Endothelial cell (in vitro differentiated cells): ENCODE data around the gene TEAD1. TPM values are rescaled to one million over a fixed set of nuclear protein-coding genes. Genes with fewer than 3 reads are reported as not detected.

Experiments used
- DNase-seq: peaks from one replicate; pipeline ENCODE4 v3.0.0; 2021; ENCODE audit warnings: low spot score
- H3K27ac Mint-ChIP-seq: one replicate; pipeline ENCODE4 v1.8.0; 2021; ENCODE audit warnings: mixed read lengths, inconsistent platforms; ENCODE audit not compliant: unreplicated experiment
- H3K27me3 Mint-ChIP-seq: one replicate; pipeline ENCODE4 v1.8.0; 2021; ENCODE audit warnings: mild to moderate bottlenecking, moderate library complexity, mixed read lengths, inconsistent platforms; ENCODE audit not compliant: unreplicated experiment
- H3K36me3 Mint-ChIP-seq: one replicate; pipeline ENCODE4 v1.8.0; 2021; ENCODE audit warnings: mild to moderate bottlenecking, low read depth, mixed read lengths, inconsistent platforms; ENCODE audit not compliant: unreplicated experiment
- H3K4me1 Mint-ChIP-seq: one replicate; pipeline ENCODE4 v1.8.0; 2021; ENCODE audit warnings: mild to moderate bottlenecking, mixed read lengths, inconsistent platforms; ENCODE audit not compliant: unreplicated experiment
- H3K4me3 Mint-ChIP-seq: one replicate; pipeline ENCODE4 v1.8.0; 2021; ENCODE audit warnings: mild to moderate bottlenecking, mixed read lengths, inconsistent platforms; ENCODE audit not compliant: unreplicated experiment
- H3K9me3 Mint-ChIP-seq: one replicate; pipeline ENCODE4 v1.8.0; 2021; ENCODE audit warnings: mixed read lengths, inconsistent platforms; ENCODE audit not compliant: unreplicated experiment
- total RNA-seq: library from RNA; stranded (reverse); fragmentation: NEBNext Ultra II Directional; extraction: Animal tissue kit (Norgen Biotek cat#: 25700); gene quantifications from one replicate; pipeline ENCODE4 v1.2.1, GENCODE V29; 2021; ENCODE audit not compliant: unreplicated experiment
- TF ChIP-seq, protein P1 (sequence below): fragments of 200-600 bp; sonication (generic); IDR thresholded peaks from one replicate; pipeline ENCODE4 v1.5.0; 2021; ENCODE audit warnings: antibody characterized with exemption; ENCODE audit not compliant: unreplicated experiment

The TEAD1 gene
- total RNA-seq, 1 donor from 2014 or later, result 54.4 TPM

DNA sequence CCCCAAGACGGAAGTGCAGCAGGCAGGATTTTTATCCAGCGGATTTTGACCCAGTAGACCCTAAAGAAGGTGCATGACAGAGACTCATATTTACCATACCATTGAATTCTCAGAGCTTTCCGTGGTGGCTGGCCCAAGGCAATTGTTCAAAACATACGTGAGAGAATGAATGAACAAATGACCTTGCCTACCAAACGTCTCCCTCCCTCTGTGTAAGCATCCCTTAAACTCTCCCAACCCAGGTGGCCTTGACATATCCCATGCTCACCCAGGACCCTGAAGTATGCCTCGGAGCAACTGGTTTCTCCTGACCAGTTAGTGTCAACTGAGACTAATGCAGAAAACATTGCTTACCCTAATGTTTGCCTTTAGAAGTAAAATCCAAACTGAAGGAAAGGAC is 154.9 kb downstream of the TEAD1 start:
- Mint-ChIP-seq H3K27ac (peak overlapping the region; percentile 98), H3K9me3 (no peaks in the 10 kb centered on the region), H3K36me3 (peaks cover 7% of the 10 kb centered on the region), H3K4me1 (peaks cover 53% of the 10 kb centered on the region), H3K4me3 (peak overlapping the region; percentile 88), H3K27me3 (peaks cover 2% of the 10 kb centered on the region)
- no peak for DNase-seq
- TF ChIP-seq, protein P1, sequence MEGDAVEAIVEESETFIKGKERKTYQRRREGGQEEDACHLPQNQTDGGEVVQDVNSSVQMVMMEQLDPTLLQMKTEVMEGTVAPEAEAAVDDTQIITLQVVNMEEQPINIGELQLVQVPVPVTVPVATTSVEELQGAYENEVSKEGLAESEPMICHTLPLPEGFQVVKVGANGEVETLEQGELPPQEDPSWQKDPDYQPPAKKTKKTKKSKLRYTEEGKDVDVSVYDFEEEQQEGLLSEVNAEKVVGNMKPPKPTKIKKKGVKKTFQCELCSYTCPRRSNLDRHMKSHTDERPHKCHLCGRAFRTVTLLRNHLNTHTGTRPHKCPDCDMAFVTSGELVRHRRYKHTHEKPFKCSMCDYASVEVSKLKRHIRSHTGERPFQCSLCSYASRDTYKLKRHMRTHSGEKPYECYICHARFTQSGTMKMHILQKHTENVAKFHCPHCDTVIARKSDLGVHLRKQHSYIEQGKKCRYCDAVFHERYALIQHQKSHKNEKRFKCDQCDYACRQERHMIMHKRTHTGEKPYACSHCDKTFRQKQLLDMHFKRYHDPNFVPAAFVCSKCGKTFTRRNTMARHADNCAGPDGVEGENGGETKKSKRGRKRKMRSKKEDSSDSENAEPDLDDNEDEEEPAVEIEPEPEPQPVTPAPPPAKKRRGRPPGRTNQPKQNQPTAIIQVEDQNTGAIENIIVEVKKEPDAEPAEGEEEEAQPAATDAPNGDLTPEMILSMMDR, result no peak

DNA sequence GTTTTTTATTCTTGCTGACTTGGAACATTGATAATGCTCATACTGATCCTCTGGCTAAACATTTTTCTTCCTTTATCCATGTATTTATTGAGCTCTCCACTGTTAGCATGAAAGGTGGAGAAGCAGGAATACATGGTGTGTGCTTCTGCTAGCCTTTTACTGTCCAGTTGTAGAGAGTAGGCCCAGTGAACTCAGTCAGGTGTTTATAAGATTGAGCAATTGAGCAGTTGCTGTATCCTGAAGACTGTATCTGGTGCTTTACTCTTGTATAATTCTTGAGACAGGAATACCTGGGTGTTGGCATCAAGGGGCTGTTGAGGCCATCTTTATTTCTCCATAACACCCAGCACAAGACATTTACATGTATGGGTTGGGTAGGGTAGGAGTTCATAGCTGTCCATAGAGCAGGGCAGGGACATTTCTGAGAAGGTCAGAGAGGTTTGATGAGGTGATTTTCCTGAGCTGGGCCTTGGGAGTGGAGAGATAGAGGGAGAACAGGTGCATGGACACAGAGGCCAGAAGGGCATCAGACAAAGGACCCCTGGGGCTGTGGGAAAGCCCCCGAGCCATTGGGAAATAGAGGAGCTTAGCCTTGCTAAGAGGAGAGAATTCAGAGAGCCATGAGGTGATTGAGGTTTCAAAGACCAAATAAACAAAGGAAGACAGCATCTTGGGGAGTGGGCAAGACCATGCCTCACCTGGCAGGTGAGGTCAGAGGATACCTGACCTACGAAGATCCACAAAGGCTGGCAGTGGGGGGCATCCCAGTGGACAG is 155.5 kb downstream of the TEAD1 start:
- peaks cover 2% of the 10 kb centered on the region for H3K27me3 Mint-ChIP-seq
- no peaks in the 10 kb centered on the region for H3K9me3 Mint-ChIP-seq
- peak overlapping the region; percentile 98 for H3K27ac Mint-ChIP-seq
- peaks cover 47% of the 10 kb centered on the region for H3K4me1 Mint-ChIP-seq
- H3K4me3 Mint-ChIP-seq, result no peak overlapping the region
- DNase-seq, result no peak
- peaks cover 7% of the 10 kb centered on the region for H3K36me3 Mint-ChIP-seq
- TF ChIP-seq, protein P1, result no peak

DNA sequence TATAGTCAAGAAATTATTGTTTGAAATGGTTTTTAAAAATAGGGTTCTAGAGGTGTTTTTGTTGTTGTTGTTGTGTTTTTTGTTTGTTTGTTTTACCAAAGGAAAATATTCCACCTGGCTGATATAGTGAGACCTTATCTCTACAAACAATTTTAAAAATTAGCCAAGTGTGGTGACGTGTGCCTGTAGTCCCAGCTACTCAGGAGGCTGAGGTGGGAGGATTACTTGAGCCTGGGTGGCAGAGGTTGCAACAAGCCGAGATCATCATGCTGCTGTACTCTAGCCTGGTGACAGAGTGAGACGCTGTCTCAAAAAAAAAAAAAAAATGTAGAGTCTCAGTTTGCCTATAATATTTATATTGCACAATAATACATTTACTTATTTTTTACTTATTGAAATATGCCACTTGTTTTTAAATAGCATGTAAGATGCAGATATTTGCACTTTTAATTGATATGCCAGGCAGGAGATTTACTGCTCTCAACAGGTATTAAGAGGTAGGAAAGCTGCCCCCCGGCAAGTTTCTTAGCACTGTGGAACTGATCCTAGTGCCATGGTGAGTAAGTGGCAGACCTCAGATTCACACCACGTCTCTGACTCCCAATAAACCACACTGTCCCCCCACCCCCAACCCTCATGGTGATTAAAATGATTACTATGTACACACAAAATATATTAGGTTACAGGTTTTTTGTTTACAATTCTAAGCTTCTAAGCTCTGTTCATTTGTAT is 157.4 kb downstream of the TEAD1 start:
- Mint-ChIP-seq H3K4me3 (no peak overlapping the region), H3K27ac (peak overlapping the region; percentile 1), H3K36me3 (peaks cover 7% of the 10 kb centered on the region), H3K9me3 (no peaks in the 10 kb centered on the region), H3K4me1 (peaks cover 40% of the 10 kb centered on the region), H3K27me3 (peaks cover 2% of the 10 kb centered on the region)
- DNase-seq, result no peak
- TF ChIP-seq, protein P1, result no peak

DNA sequence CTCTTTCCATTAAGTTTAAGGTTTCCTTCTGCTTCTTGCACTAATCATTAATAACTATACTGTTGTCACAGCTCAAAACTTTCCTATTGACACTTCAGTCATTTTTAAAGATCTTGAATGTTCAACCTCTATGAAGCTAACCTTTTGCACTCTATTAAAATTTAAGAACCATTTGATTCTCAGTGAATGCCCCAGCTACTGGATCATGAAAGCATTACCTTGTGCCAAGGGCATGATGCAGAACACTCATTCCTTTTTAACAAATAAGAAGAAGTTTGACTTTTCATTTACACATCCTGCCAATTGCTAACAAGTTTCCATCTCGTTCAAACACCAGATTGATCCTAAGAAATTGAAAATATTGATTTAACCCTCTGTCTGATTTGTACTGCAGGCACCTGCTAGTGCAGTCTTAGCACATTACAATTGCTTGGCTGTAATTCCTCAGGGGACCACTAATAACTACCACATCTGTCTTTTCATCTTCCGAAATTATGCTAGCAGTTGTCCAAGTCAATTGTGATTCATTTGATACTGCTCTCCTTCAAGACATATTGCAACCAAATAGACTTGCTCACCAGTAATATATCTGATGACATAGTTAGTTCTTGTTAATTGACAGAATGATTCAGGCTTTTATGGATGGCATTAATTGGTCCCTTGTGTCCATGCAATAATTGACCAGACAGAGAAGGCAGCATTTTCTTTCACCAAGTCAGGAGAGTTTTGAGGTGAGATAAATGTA is 158.4 kb downstream of the TEAD1 start:
- no peak for DNase-seq
- peaks cover 2% of the 10 kb centered on the region for H3K27me3 Mint-ChIP-seq
- peaks cover 31% of the 10 kb centered on the region for H3K4me1 Mint-ChIP-seq
- TF ChIP-seq, protein P1, result no peak
- H3K36me3 Mint-ChIP-seq, result peaks cover 7% of the 10 kb centered on the region
- H3K9me3 Mint-ChIP-seq, result no peaks in the 10 kb centered on the region
- no peak overlapping the region for H3K4me3 Mint-ChIP-seq
- no peak overlapping the region for H3K27ac Mint-ChIP-seq
